RWPE1 (cell line): ENCODE measurements around the gene PAPSS2.

Experiments
- CTCF ChIA-PET: fragments of 350-600 bp; sonication (Branson Sonifier 250); formaldehyde crosslinking; extraction: SDS; loops from one replicate; lab custom pipeline; 2021; lab: Yijun Ruan, JAX
- POLR2A ChIA-PET: fragments of 400-600 bp; formaldehyde crosslinking; extraction: SDS; loops from one replicate; lab custom pipeline; 2020; ENCODE audit warnings: antibody characterized with exemption; ENCODE audit not compliant: low non-redundant PET; lab: Yijun Ruan, JAX
- DNase-seq: peaks from one replicate; pipeline ENCODE4 v3.0.0; 2012; ENCODE audit warnings: low spot score
- H3K27ac ChIP-seq: fragments of 450-650 bp; 2 replicates; pipeline ENCODE4 v1.5.1; 2017
- TF ChIP-seq, protein P1 (sequence below): fragments of 450-650 bp; conservative IDR thresholded peaks from 2 replicates; pipeline ENCODE4 v1.5.1; 2017; ENCODE audit warnings: low read depth, mild to moderate bottlenecking

Gene PAPSS2

DNA sequence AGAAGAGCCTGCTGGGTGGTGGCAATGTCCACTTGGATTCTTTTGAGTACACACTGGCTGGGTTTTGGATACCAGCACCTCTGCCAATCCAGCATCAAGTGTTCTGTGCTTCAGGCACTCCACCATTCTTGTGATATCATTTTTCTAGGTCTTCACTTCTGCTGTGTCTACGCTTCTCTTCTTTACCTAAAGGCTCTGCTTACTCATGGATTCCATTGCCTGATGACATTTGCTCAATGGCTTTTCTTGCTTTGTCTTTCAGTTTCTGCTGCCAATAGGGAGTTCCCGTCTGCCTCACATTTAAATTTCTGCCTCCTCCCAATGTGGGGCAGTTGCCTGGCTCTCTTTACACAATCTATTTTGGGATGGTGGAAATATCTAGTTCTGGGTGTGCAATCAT lies 12.7 kb upstream of the PAPSS2 start:
- ChIA-PET CTCF (no interaction called here), POLR2A (no interaction called here)
- no peak for DNase-seq
- TF ChIP-seq, protein P1, sequence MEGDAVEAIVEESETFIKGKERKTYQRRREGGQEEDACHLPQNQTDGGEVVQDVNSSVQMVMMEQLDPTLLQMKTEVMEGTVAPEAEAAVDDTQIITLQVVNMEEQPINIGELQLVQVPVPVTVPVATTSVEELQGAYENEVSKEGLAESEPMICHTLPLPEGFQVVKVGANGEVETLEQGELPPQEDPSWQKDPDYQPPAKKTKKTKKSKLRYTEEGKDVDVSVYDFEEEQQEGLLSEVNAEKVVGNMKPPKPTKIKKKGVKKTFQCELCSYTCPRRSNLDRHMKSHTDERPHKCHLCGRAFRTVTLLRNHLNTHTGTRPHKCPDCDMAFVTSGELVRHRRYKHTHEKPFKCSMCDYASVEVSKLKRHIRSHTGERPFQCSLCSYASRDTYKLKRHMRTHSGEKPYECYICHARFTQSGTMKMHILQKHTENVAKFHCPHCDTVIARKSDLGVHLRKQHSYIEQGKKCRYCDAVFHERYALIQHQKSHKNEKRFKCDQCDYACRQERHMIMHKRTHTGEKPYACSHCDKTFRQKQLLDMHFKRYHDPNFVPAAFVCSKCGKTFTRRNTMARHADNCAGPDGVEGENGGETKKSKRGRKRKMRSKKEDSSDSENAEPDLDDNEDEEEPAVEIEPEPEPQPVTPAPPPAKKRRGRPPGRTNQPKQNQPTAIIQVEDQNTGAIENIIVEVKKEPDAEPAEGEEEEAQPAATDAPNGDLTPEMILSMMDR: no peak
- no peak overlapping the region for H3K27ac ChIP-seq

DNA sequence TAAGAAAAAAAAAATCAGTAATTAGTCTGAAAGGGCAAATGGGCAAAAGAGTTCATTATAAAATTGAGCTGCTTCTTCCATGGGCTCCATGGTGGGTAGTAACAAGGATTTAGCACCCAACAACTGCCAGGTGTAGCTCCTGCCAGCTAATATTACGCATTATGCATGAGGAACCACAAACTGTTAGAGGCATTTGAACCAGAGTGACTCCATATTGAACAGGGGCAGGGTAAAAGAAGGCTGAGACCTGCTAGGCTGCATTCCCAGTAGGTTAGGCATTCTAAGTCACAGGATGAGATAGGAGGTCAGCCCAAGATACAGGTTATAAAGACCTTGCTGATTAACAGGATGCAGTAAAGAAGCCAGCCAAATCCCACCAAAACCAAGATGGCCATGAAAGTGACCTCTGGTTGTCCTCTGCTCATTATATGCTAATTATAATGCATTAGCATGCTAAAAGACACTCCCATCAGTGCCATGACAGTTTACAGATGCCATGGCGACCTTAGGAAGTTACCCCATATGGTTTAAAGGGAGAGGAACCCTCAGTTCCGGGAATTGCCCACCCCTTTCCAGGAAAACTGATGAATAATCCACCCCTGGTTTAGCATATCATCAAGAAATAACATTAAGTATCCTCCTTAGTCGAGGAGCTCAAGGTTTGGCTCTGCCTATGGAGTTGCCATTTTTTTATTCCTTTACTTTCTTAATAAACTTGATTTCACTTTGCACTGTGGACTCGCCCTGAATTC lies 8.7 kb upstream of the PAPSS2 start:
- no peak overlapping the region for H3K27ac ChIP-seq
- CTCF ChIA-PET: interaction anchor here (0.6 to 0.7 kb wide), 3 partner anchors 9 to 121 kb away, joined by 3 to 4 read pairs (median 4); partner anchors contain the start of gene PAPSS2
- POLR2A ChIA-PET: no interaction called here
- DNase-seq: no peak
- TF ChIP-seq, protein P1: no peak

DNA sequence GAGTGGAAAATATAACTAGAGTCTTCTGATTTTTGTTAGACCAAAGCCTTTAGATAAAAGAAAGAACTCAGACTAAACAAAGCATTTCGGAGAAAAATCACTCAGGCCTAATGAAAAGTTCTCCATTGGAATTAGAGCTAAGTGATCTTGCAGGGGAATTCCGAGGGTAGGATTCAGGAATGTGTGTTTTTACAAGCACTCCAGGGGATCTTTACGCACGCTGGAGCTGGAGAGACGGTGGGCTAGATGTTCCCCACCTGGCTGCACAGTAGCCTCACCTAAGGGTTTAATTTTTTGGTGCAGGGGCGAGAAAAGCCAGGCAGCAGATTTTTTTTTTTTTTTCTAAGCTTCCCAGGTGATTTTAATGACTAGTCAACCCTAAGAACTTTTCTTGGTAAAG lies 7.9 kb upstream of the PAPSS2 start:
- CTCF ChIA-PET: interaction anchor here (0.6 kb wide), 3 partner anchors 118 to 720 kb away, joined by 4 to 6 read pairs (median 4); no protein-coding TSS in a partner anchor
- POLR2A ChIA-PET: no interaction called here

DNA sequence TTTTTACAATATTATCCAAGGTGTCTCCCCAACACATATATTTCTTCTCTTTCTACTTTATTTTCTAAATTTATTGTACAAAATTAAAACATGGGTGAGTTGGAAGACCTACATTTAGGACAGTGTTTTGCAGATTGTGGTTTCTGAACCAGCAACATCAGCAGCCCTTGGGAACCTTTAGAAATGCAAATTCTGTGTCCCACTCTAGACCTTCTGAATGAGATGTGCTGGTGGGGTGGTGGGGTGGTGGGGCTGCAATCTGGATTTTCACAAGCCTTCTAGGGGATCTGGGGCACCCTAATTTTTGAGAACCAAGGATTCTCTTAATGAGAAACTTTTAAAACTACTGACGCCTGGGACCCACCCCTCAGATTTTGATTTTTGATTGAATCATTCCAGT lies 7.4 kb upstream of the PAPSS2 start:
- ChIA-PET CTCF (interaction anchor here (0.6 kb wide), 2 partner anchors 119 to 720 kb away, joined by 4 to 6 read pairs; no protein-coding TSS in a partner anchor), POLR2A (no interaction called here)

More for the DNA sequence above, 7.9 kb upstream of the PAPSS2 start:
- H3K27ac ChIP-seq: no peak overlapping the region
- DNase-seq: no peak
- TF ChIP-seq, protein P1: no peak

DNA sequence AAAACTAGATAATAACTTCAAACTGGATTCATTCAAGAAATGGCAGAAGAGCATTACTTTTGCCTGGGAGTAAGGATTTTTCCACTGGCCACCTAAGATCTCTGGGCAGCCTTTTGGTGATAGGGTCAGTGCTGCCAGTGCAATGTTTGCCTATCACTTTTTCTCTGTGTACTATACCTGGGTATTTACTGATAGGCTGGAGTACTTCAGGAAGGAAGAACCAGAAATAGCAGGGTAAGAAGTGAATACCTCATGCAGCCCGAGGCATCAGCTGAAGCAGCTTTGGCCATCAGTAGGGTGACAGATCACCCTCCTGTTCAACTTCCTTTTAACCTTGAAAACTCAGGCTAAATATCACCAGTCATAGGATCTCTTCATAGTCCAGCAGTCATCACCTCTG lies 5.5 kb upstream of the PAPSS2 start:
- TF ChIP-seq, protein P1: no peak
- DNase-seq: no peak
- no peak overlapping the region for H3K27ac ChIP-seq
- CTCF ChIA-PET: interaction anchor here (0.5 to 1.6 kb wide), 2 partner anchors 81 to 116 kb away, joined by 3 to 6 read pairs; no protein-coding TSS in a partner anchor
- POLR2A ChIA-PET: interaction anchor here (1.0 kb wide), 1 partner anchor 209 kb away, joined by 3 read pairs; the partner anchor contains the start of genes KLLN and PTEN

More for the DNA sequence above, 7.4 kb upstream of the PAPSS2 start:
- DNase-seq: no peak
- TF ChIP-seq, protein P1: no peak
- no peak overlapping the region for H3K27ac ChIP-seq

DNA sequence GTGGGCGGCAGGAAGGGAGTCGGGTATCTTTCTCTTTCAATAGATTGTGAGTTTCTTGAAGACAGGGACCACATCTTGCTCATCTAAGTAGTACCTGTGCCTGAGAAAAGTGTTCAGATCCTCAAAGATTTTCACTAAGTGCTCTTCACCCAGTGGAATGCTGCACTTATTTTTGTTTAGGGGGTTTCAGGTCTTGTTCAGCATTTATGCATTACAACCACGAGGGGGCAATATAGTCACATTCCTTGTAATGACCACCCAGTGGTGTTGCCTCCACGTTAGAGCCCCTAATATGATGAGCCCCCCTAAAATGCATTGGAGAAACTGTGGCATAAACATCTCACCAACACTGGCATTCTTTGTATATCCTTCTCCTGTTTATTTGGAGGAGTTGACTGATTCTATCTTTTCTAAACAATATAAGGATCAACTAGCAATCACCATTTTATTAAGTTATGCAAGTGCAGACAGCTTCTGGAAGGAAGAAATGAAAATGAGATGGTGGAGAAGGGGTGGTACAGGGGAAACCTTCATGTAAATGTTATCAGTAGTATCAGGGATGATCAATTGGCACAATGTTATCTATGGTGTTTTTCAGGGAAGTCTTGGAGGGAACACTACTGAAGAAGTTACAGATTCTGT lies 3.1 kb upstream of the PAPSS2 start:
- ChIA-PET POLR2A (no interaction called here), CTCF (interaction anchor here (0.6 to 1.1 kb wide), 3 partner anchors 58 to 1316 kb away, joined by 3 to 5 read pairs (median 4); no protein-coding TSS in a partner anchor)
- TF ChIP-seq, protein P1: peak; percentile 80
- no peak overlapping the region for H3K27ac ChIP-seq
- DNase-seq: peak; percentile 69
